Mesendoderm (in vitro differentiated cells): ENCODE data around the gene TCF4.

Experiments used
- DNase-seq: peaks from one replicate; pipeline ENCODE4 v3.0.0; 2013
- H2AK5ac ChIP-seq: 2 replicates; pipeline ENCODE4 v1.6.1; 2013; ENCODE audit warnings: low read length, inconsistent platforms
- H2BK120ac ChIP-seq: 2 replicates; pipeline ENCODE4 v1.6.1; 2013; ENCODE audit warnings: low read depth, mild to moderate bottlenecking, low read length, moderate library complexity, mixed read lengths
- H2BK15ac ChIP-seq: replicated peaks from 2 replicates; pipeline ENCODE4 v1.6.1; 2013; ENCODE audit warnings: low read depth, mild to moderate bottlenecking, moderate library complexity
- H2BK5ac ChIP-seq: 2 replicates; pipeline ENCODE4 v1.6.1; 2013; ENCODE audit warnings: low read length, inconsistent platforms
- H3K18ac ChIP-seq: 2 replicates; pipeline ENCODE4 v1.6.1; 2013; ENCODE audit warnings: mild to moderate bottlenecking, low read length, mixed read lengths
- H3K23ac ChIP-seq: one replicate; pipeline ENCODE4 v1.6.1; 2013; ENCODE audit warnings: low read length
- H3K27ac ChIP-seq: 2 replicates; pipeline ENCODE4 v1.5.1; 2013; ENCODE audit warnings: low read depth, mild to moderate bottlenecking, inconsistent platforms, low read length, moderate library complexity
- H3K27me3 ChIP-seq: 2 replicates; pipeline ENCODE4 v1.6.1; 2013; ENCODE audit warnings: low read length, control low read depth, mild to moderate bottlenecking, inconsistent platforms; ENCODE audit not compliant: insufficient read depth, poor library complexity
- H3K36me3 ChIP-seq: 2 replicates; pipeline ENCODE4 v1.6.1; 2013; ENCODE audit warnings: low read length, inconsistent platforms; ENCODE audit not compliant: control insufficient read depth, insufficient read depth
- H3K4ac ChIP-seq: one replicate; pipeline ENCODE4 v1.6.1; 2013; ENCODE audit warnings: low read depth, mild to moderate bottlenecking, low read length, moderate library complexity
- H3K4me1 ChIP-seq: 2 replicates; pipeline ENCODE4 v1.6.1; 2013; ENCODE audit warnings: low read depth, low read length, inconsistent platforms; ENCODE audit not compliant: control insufficient read depth
- H3K4me2 ChIP-seq: 2 replicates; pipeline ENCODE4 v1.6.1; 2013; ENCODE audit warnings: low read length
- H3K4me3 ChIP-seq: 2 replicates; pipeline ENCODE4 v1.5.1; 2013; ENCODE audit warnings: mild to moderate bottlenecking, low read length
- H3K56ac ChIP-seq: one replicate; pipeline ENCODE4 v1.6.1; 2013; ENCODE audit warnings: low read length
- H3K79me1 ChIP-seq: 2 replicates; pipeline ENCODE4 v1.6.1; 2013; ENCODE audit warnings: low read length, inconsistent platforms
- H3K79me2 ChIP-seq: 2 replicates; pipeline ENCODE4 v1.6.1; 2013; ENCODE audit warnings: mild to moderate bottlenecking, low read length; ENCODE audit not compliant: control insufficient read depth, insufficient read depth
- H3K9ac ChIP-seq: 2 replicates; pipeline ENCODE4 v1.6.1; 2013; ENCODE audit warnings: low read length, inconsistent platforms
- H4K5ac ChIP-seq: one replicate; pipeline ENCODE4 v1.6.1; 2013; ENCODE audit warnings: low read length
- H4K8ac ChIP-seq: one replicate; pipeline ENCODE4 v1.6.1; 2013; ENCODE audit warnings: low read depth, mild to moderate bottlenecking, control low read depth, low read length, moderate library complexity
- WGBS: extraction: QIAGEN DNeasy Blood & Tissue Kit; methylation state at CpG from one replicate; pipeline ENCODE4 v1.1.7; 2013; ENCODE audit warnings: low lambda C conversion rate, missing lambda C conversion rate; ENCODE audit not compliant: insufficient coverage; ENCODE audit errors: extremely low coverage; 5-methylcytosine and 5-hydroxymethylcytosine counted together

The TCF4 gene

GRCh38 chr18:55240978-55241377 is 347.0 kb downstream of the TCF4 start:
- Histone ChIP-seq H2BK5ac (no peak overlapping the region), H3K9ac (no peak overlapping the region), H3K4me3 (no peak overlapping the region), H3K36me3 (no peaks in the 10 kb centered on the region), H3K4ac (no peak overlapping the region), H2AK5ac (no peak overlapping the region), H2BK15ac (no peak overlapping the region), H3K23ac (no peak overlapping the region), H3K27me3 (no peaks in the 10 kb centered on the region), H3K56ac (no peak overlapping the region), H3K18ac (no peak overlapping the region), H3K79me2 (no peaks in the 10 kb centered on the region), H4K8ac (no peak overlapping the region), H3K27ac (no peak overlapping the region), H3K79me1 (no peaks in the 10 kb centered on the region), H2BK120ac (no peak overlapping the region), H3K4me1 (no peaks in the 10 kb centered on the region), H3K4me2 (no peak overlapping the region), H4K5ac (no peak overlapping the region)
- WGBS: no CpG with 5 or more reads among the region's 5 CpGs
- no peak for DNase-seq

GRCh38 chr18:55239740-55240139 is 348.3 kb downstream of the TCF4 start:
- Histone ChIP-seq H3K36me3 (no peaks in the 10 kb centered on the region), H3K79me2 (no peaks in the 10 kb centered on the region), H3K18ac (no peak overlapping the region), H2AK5ac (no peak overlapping the region), H3K27me3 (no peaks in the 10 kb centered on the region), H3K56ac (no peak overlapping the region), H3K9ac (no peak overlapping the region), H2BK120ac (no peak overlapping the region), H3K27ac (no peak overlapping the region), H3K23ac (no peak overlapping the region), H3K4me3 (no peak overlapping the region), H3K79me1 (no peaks in the 10 kb centered on the region), H3K4me2 (no peak overlapping the region), H3K4ac (no peak overlapping the region), H3K4me1 (no peaks in the 10 kb centered on the region), H4K8ac (no peak overlapping the region), H4K5ac (no peak overlapping the region), H2BK5ac (no peak overlapping the region), H2BK15ac (no peak overlapping the region)
- DNase-seq: no peak

GRCh38 chr18:55237660-55238059 is 350.3 kb downstream of the TCF4 start:
- no peaks in the 10 kb centered on the region for H3K27me3 ChIP-seq
- H3K27ac ChIP-seq: no peak overlapping the region
- H4K8ac ChIP-seq: no peak overlapping the region
- no peak overlapping the region for H3K18ac ChIP-seq
- H3K4me2 ChIP-seq: no peak overlapping the region
- no peaks in the 10 kb centered on the region for H3K79me2 ChIP-seq
- no peak overlapping the region for H2AK5ac ChIP-seq
- no peak overlapping the region for H3K4ac ChIP-seq
- H2BK5ac ChIP-seq: no peak overlapping the region
- no peak overlapping the region for H3K4me3 ChIP-seq
- no peak overlapping the region for H2BK15ac ChIP-seq
- no CpG with 5 or more reads among the region's 3 CpGs for WGBS
- no peaks in the 10 kb centered on the region for H3K36me3 ChIP-seq
- no peak overlapping the region for H3K9ac ChIP-seq
- H3K4me1 ChIP-seq: no peaks in the 10 kb centered on the region
- no peak for DNase-seq
- no peak overlapping the region for H2BK120ac ChIP-seq
- H3K23ac ChIP-seq: no peak overlapping the region
- no peak overlapping the region for H4K5ac ChIP-seq
- H3K79me1 ChIP-seq: no peaks in the 10 kb centered on the region
- no peak overlapping the region for H3K56ac ChIP-seq

- H3K4ac ChIP-seq: no peak overlapping the region
- H3K18ac ChIP-seq: no peak overlapping the region
- no peaks in the 10 kb centered on the region for H3K79me1 ChIP-seq
- no peak overlapping the region for H2BK15ac ChIP-seq
- DNase-seq: no peak
- no peak overlapping the region for H3K56ac ChIP-seq
- no peak overlapping the region for H4K8ac ChIP-seq
- no peaks in the 10 kb centered on the region for H3K79me2 ChIP-seq
- no peak overlapping the region for H2BK120ac ChIP-seq
- H3K23ac ChIP-seq: no peak overlapping the region
- H3K4me2 ChIP-seq: no peak overlapping the region
- H4K5ac ChIP-seq: no peak overlapping the region
- no peak overlapping the region for H2AK5ac ChIP-seq
- no peak overlapping the region for H2BK5ac ChIP-seq
- H3K36me3 ChIP-seq: peaks cover 2% of the 10 kb centered on the region
- no peaks in the 10 kb centered on the region for H3K27me3 ChIP-seq
- H3K4me1 ChIP-seq: no peaks in the 10 kb centered on the region
- H3K27ac ChIP-seq: no peak overlapping the region
- WGBS: no CpG with 5 or more reads among the region's 6 CpGs
- no peak overlapping the region for H3K9ac ChIP-seq
- H3K4me3 ChIP-seq: no peak overlapping the region
These were observed 351.7 kb downstream of the TCF4 start for GRCh38 chr18:55236150-55236931.

GRCh38 chr18:55235094-55235461 is 352.9 kb downstream of the TCF4 start:
- Histone ChIP-seq H3K4me3 (no peak overlapping the region), H3K79me2 (no peaks in the 10 kb centered on the region), H3K79me1 (no peaks in the 10 kb centered on the region), H3K4ac (no peak overlapping the region), H4K5ac (no peak overlapping the region), H3K27ac (no peak overlapping the region), H3K36me3 (peaks cover 2% of the 10 kb centered on the region), H3K56ac (no peak overlapping the region), H4K8ac (no peak overlapping the region), H3K4me1 (no peaks in the 10 kb centered on the region), H2BK15ac (no peak overlapping the region), H2BK120ac (no peak overlapping the region), H3K4me2 (no peak overlapping the region), H3K18ac (no peak overlapping the region), H3K23ac (no peak overlapping the region), H3K27me3 (no peaks in the 10 kb centered on the region), H3K9ac (no peak overlapping the region), H2AK5ac (no peak overlapping the region), H2BK5ac (no peak overlapping the region)
- no peak for DNase-seq
- WGBS: no CpG with 5 or more reads among the region's 3 CpGs
